CD4-positive, alpha-beta T cell treated with Interleukin-15 for 1 hour (primary cell): ENCODE results near the gene PRSS57.
"Not testable (repeated sequence)": the region's sequence is repeated elsewhere in the genome, so short reads cannot be mapped to it uniquely, and the experiment has no call there.

Experiments
- DNase-seq: peaks from one replicate; pipeline ENCODE4 v3.0.0-alpha.2; 2020

The PRSS57 gene

DNA sequence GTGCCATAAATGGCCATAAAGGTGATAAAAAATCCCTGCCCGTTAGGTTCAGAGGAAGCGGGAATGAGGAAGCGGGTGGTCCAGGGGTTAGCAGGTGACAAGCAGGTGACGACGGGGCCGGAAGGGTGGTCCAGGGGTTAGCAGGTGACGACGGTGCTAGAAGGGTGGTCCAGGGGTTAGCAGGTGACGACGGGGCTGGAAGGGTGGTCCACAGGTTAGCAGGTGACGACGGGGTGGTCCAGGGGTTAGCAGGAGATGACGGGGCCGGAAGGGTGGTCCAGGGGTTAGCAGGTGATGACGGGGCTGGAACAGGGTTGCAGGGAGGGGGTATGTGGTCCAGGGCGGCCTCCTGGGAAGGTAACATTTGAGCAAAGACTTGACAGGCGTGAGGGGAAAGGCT lies 6.3 kb downstream of the PRSS57 start:
- no peak for DNase-seq

DNA sequence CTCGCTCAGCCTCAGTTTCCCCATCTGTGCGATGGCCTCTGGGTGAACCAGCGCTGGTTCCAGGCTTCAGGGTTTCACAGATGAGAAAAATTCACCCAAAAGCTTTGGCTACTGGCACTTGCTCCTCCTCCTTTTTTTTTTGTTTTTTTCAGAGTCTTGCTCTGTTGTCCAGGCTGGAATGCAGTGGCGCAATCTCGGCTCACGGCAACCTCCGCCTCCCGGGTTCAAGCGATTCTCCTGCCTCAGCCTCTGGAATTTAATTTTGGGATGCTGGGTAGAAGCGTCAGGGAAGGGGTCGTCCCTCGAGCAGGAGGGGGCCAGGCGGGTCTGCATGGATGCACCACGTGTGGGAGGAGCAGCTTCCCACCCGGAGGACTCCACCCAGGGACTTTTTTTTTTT lies 7.0 kb downstream of the PRSS57 start:
- DNase-seq = no peak

DNA sequence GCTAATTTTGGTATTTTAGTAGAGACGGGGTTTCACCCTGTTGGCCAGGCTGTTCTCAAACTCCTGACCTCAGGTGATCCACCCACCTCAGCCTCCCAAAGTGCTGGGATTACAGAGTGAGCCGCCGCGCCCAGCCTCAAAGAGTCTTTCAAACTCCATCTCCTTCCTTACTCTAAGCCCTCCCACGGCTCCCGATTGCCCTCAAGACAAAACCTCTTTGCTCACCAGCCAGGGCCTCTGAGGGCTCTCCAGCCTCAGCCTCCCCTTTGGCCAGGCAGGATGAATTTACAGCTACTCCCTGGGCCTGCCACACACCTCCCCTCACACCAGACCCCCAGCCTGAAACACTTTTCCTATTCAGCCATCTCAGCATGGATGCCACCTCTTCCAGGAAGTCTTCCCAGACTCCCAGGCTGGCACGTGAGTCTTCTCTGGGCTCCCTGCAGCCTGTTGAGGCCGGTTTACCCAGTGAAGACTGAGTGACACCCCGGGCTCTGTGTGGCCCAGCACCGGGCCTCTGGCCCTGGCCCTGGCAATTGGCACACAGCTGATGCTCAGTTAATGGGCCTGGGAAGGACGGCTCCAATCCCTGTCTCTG lies 7.6 kb downstream of the PRSS57 start:
- DNase-seq = no peak

DNA sequence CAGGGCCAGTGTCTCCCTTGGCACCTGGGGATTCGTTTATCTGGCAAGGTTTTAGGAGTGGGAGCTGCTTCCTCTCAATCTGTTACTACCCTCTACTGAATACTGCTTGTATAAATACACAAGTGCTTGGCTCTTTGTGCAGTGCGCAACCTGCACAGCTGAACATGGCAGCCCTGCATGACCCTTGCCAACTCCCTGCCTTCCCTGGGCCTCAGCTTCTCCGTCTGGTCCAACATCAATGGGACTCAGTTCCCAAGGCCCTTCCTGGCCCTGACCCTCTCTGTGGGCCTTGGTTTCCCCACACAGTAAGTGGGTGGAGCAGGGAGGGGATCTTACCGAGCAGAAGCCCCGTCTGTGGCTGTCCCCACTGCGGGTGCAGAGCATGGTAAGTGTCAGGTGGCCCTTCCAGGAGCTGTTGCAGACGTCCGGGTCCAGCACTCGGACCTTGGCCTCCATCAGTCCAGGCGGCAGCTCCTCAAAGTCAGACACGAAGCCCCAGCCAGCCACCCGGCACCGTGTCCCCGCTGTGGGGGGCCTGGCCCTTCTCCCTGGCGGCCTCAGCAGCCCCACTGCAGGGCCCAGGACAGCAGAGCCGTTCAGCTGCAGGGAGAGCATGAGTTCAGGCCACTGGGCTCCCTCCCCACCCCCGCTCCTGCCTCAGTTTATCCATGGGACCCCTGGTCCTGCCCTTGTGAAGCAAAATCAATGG lies 8.5 kb downstream of the PRSS57 start:
- no peak for DNase-seq

DNA sequence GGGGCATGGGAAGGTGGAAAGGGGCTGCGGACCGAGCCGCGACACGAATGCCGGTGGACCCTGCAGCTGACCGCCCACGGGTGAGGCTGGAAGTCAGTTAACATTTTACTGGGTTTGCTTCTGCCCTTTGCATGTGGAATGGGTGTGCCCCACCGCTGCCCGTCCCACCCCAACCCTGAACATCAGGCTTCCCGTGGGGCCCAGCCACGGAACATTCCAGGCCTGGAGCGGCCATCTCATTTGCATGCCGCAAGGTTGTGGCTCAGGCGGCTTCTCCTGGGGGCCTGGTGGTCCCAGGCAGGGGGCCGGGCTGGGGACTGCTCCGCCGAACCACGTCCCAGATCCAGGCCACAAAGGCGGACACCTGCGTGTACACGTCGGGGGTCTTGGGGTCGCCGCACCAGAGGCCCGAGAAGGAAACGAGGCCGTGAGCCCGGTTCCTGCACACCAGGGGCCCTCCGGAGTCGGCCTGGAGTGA lies 9.8 kb downstream of the PRSS57 start:
- no peak for DNase-seq

DNA sequence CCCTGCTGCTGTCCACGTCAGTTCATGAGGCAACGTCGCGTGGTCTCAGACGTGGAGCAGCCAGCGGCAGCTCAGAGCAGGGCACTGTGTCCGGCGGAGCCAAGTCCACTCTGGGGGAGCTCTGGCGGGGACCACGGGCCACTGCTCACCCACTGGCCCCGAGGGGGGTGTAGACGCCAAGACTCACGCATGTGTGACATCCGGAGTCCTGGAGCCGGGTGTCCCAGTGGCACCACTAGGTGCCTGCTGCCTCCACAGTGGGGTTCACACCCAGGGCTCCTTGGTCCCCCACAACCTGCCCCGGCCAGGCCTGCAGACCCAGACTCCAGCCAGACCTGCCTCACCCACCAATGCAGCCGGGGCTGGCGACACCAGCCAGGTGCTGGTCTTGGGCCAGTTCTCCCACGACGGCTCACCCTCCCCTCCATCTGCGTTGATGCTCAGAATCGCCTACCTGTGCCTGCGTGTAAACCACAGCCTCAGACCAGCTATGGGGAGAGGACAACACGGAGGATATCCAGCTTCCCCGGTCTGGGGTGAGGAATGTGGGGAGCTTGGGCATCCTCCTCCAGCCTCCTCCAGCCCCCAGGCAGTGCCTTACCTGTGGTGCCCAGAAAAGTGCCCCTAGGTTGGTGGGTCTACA lies 12.5 kb downstream of the PRSS57 start:
- no peak for DNase-seq

DNA sequence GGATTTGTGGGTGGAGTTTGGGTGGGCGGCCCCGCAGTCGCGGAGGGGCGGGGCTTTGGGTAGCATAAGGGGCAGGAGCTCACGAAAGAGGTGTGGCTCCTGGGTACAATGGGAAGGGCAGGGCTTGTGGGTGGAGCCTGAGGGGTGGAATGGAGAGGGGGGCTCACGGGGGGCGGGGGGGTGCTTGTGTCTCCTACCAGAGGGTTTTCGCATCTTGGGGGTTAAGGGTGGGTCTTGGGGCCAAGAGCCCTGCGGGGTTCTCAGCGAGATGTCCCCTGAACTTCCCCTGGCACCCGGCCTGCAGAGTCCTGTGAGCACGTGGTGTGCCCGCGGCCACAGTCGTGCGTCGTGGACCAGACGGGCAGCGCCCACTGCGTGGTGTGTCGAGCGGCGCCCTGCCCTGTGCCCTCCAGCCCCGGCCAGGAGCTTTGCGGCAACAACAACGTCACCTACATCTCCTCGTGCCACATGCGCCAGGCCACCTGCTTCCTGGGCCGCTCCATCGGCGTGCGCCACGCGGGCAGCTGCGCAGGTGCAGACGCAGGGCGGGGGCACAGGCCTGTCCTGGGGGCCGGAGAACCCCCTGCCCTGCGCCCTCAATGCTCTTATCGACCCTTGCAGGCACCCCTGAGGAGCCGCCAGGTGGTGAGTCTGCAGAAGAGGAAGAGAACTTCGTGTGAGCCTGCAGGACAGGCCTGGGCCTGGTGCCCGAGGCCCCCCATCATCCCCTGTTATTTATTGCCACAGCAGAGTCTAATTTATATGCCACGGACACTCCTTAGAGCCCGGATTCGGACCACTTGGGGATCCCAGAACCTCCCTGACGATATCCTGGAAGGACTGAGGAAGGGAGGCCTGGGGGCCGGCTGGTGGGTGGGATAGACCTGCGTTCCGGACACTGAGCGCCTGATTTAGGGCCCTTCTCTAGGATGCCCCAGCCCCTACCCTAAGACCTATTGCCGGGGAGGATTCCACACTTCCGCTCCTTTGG lies 13.9 kb downstream of the PRSS57 start:
- peak; percentile 60 for DNase-seq

DNA sequence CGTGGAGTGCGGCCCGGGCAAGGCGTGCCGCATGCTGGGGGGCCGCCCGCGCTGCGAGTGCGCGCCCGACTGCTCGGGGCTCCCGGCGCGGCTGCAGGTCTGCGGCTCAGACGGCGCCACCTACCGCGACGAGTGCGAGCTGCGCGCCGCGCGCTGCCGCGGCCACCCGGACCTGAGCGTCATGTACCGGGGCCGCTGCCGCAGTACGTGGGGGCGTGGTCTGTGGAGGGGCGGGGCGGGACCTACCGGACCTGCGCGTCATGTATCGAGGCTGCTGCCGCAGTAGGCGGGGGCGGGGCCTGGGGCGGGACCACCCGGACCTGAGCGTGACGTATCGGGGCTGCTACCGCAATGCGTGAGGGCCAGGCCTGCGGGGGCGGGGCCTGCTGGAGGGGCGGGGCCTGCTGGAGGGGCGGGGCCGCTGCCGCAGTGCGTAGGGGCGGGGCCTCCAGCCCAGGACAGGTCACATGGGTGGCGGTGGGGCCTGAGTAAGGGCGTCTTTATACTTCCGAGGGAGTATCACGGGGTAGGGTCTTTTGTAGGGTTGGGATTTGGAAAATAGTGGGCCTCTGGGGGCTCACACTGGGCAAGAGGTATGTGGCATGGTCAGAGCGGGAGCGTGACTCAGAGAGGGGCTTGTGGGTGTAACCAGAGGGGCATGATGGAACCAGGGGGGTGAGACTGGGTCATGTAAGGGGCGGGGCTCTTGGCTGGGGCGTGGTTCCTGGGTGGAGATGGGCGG lies 14.8 kb downstream of the PRSS57 start:
- DNase-seq = peak; percentile 100

DNA sequence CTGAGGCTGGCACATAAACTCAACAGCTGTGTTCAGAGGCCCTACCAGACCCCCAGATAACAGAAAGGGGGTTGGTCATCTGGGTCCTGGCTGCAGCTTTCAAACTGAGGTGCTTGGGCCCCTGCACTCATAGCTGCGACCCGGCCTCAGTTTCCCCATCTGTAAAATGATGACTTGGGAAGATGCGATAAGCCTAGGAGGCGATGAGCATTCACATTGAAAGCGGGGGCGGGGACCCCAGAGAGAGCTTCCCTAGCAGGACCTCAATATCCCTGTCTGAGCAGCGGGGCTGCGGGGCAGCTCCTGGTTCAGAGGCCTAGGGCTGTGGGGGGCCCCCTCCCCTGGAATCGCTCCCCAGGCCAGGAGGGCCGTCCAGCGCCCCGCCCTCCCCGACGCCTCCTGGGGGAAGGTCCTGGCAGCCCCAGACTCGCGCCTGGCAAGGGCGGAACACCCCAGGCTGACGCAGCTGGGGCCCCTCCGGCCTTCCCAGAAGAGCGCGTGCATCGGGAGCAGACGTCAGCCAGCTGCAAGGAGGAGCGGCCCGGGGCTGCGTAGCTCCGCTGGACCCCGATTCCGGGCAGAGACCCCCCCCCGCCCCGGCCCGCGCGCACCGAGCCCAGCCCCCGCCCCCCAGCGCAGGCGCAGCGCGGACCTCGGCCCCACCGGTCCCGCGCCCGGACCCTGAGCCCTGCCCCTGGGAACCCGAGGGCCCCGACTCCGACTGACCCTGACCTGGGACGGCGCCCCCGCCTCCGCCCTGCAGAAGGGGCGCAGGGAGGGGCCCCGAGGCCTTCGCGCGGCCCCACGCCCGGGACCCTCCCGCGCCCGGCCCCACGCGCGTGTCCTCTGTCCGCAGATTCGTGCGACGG lies 15.6 kb downstream of the PRSS57 start:
- DNase-seq = peak; percentile 51

DNA sequence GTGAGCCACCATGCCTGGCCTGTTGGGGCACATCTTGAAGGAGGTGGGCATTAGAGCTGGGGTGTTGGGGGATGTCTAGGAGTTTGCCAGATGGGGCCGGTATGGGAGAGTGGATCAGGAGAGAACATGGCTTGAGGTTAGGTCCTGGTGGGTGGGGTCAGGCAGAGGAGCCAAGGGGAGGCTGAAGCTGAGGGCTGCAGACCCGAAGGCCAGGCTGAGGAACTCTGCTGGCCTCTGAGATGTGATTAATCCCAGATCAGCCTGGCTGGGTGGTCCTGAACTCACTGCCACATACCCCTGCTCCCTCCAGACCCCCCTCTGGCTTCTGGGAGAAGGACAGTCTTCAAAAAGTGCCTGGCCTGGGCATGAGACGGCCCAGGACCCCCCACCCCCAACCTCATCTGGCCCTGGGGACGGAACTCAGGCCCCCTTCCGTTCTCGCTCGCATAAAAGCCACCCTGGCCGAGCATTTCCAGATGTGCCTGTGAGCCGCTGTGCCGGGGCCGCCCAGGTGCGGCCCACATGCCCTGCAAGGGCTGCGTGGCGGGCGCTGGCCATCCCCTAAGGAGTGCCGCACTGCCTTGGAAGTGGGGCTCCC lies 16.4 kb downstream of the PRSS57 start:
- no peak for DNase-seq

DNA sequence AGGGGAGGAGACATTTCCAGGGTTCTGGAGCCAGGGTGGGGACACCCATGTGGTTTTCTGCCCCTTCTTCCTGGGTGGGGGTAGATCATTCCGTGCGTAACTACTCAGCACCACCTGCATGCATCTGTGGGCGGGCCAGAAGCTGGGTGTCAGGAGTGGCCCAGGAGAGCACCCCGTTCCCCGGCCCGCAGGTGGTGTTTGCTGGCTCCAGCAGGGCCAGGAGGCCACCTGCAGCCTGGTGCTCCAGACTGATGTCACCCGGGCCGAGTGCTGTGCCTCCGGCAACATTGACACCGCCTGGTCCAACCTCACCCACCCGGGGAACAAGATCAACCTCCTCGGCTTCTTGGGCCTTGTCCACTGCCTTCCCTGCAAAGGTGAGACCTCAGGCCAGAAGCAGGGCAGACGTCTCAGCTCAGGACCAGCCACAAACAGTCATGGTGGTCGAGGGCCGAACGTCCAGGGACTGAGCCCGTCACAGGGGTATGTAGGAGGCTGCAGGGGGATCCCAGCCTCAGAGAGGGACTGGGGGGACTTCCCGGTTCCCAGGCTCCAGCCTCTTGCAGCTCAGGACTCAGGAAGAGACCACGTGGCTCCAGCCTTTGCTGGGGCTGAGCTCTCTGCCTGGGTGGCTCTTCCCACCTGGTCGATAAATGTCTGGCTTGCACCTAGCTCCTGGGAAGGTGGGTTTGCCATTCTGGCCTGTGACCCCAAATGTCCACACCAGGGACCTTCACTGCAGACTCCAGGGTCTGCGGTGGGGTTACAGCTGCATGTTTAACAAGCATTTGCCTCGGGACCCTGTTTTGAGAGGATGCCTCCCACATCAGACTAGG lies 17.4 kb downstream of the PRSS57 start:
- DNase-seq = no peak

DNA sequence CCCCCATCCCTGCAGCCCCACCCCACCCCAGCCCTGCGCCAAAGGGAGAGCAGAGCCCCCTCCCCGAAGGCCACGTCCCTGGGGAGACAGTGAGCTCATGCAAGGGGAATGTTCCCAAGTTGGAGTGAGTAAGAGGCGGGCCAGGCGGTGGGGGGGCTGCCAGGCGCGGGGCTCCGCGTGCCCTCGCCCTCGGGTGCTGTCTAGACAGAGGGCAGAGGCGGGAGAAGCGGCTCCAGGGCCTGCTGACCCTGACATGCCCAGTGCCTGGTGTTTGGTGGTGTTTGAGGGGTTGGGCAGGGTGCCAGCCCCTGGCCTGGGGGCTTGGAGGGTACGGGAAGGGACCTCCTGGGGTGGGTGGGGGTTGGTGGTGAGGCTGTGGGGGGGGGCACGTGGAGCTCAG lies 18.1 kb downstream of the PRSS57 start:
- no peak for DNase-seq

DNA sequence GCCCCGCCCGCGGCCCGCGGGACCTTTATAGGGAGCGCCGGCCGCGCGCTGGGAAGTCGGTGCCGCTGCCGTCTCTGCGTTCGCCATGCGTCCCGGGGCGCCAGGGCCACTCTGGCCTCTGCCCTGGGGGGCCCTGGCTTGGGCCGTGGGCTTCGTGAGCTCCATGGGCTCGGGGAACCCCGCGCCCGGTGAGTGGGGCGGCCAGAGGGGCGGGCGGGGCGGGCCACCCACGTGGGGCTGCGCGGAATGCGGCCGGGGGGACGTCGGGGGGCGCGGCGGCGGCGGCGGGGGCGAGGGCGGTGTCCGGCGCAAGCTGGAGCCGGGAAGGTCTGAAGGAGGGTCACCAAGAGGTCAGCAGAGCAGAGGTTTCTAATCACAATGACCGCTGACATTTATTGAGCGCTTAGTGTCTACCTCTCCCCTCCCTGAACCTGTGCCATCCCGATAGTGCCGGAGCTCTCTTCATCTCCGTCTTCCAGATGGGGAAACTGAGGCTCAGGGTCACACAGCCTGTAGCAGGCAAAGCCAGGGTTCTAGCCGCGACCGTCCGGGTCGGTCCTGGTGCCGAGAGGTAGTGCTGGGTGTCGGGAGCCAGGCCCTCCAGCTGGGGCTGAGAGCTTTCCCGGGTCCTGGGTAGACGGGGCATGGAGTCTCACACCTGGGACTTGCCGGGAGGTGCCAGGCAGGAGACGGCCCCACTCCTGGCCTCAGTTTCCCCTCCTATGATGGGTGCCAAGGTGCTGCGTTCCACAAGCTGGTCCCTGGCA lies 18.7 kb downstream of the PRSS57 start, which contains the start of gene FSTL3:
Gene FSTL3 (plus strand): TSS at position 54 of the 767 bp plus-strand sequence. CDS start 32 bp downstream, at position 86.
- no peak for DNase-seq

DNA sequence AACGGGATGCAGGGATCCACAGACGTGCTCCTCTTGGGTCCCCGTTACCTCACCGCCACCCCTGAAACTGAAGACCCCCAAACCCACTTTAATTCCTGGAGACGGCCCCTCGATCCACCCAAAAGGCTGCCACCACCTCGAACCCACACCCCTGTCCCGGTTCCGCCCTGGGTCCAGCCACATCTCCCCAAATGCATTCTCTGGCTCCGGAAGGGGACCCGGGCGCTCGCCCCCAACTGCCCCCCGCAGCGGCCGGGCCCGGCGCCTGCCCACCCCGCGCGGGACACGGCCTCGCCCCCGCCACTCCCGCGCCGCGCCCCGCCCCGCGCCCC lies 19.3 kb downstream of the PRSS57 start:
- no peak for DNase-seq

DNA sequence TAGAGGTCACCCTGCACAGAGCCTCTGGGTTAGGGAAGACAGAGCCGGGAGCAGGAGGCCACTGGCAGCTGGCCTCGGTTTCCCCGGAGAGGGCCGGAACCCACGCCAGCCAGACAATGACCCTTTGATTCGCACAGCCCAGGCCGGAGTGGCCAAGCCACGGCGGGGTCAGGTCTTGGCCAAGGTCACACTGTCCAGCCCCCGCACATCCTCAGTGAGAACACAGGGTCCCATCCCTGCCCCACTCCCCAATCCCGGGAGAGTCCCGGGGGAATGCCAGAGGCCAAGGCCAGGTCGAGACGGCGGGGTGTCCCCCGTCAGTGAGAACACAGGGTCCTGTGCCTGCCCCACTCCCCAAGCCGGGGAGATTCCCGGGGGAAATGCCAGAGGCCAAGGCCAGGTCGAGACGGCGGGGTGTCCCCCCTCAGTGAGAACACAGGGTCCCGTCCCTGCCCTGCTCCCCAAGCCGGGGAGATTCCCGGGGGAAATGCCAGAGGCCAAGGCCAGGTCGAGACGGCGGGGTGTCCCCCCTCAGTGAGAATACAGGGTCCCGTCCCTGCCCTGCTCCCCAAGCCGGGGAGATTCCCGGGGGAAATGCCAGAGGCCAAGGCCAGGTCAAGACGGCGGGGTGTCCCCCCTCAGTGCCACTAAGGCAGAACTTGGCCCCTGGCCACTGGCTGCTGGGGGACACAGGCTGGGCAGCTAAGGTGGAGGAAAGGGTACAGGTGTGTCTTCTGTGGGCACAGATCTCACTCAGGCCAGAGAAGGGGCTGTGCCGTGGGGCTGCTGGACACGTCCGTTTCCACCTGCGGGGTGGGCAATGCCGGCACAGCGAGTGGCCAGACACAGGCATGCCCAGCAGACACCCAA lies 20.7 kb downstream of the PRSS57 start:
- DNase-seq = no peak

DNA sequence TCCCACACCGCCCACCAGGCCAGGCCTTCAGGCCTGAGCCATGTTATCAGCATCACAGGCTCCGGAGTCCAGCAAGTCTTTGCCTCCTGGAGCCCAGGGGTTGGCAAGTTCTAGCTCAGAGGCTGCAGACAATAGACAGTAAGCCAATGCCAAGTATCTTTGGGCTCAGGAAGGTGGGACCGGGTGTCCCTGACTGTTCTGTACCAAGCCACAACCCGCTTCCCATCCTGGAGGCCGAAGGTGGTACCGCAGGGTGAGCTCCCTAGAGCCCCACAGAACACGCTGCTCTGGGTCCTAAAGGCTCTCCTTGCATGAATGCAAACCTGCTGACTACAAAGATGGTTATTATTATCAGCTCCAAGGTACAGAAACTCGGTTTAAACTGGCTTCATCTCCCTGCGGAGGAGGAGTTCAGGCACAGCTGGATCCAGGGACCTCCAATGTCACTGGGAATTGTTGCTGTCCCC lies 24.6 kb downstream of the PRSS57 start:
- DNase-seq = no peak

DNA sequence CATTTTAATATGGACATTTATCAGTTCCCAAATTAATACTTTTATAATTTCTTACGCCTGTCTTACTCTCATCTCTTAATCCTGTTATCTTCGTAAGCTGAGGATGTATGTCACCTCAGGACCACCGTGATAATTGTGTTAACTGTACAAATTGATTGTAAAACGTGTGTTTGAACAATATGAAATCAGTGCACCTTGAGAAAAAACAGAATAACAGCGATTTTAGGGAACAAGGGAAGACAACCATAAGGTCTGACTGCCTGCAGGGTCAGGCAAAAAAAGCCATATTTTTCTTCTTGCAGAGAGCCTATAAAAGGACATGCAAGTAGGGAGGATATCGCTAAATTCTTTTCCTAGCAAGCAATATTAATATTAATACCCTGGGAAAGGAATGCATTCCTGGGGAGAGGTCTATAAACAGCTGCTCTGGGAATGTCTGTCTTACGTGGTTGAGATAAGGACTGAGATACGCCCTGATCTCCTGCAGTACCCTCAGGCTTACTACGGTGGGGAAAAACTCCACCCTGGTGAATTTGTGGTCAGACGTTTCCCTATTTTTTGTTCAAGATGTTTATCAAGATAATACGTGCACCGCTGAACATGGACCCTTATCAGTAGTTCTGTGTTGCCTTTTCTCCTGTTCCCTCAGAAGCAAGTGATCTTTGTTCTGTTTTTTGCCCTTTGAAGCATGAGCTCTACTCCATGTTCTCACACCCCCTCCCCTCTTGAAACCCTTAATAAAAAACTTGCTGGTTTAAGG lies 26.4 kb downstream of the PRSS57 start:
- not testable (repeated sequence) for DNase-seq
